Measurements from ENCODE around the gene HJURP.

The HJURP gene

DNA sequence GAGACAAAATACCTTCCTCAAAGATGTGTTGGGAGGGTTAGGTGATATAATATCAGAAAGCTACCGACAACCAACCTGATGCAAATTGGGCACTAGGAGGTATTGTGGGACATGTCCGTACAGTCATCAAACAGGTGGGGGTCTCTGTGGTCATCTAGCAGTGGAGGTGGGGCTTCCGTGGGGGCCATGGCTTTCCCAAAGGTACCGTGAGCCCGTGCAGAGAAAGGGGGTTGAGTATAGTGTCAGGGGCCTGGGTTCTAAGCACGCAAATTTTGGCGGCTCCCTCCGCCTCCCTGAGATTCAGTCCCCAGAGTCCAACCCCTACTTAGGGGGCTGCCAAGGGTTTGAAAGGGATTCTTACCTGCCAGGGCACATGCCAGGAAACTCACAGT lies 32.6 kb downstream of the HJURP start:
- in situ Hi-C loops (cut with HindIII; ENCODE audit: low pct_unique_long_range_greater_than_20kb, low sequenced_read_pairs) = no loop called here
- DNase-seq (ENCODE audit: low read depth in 1 of 2, low spot score in 1 of 2) = no peak
- no peak for TF ChIP-seq JUND (IDR thresholded peaks at IDR 0.05; ENCODE audit: low read depth)

DNA sequence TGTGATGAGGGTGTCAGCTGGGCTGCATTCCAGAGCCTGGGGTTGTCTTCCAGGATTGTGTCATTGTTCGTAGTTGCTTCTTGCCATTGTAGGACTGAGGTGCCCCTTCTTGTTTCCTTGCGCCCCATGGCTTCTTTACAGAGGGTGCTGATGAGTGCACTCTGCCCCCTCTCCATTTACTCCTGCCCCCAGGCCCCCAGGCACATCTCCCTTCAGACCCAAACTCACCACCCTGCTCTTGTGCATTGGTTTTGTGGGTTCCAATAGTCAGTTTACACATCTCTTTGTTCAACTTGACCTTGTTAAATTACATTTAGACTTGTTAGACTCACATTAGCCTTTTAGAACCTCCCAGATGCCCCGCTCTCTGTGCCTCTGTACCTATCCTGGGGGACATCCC lies 33.1 kb downstream of the HJURP start:
- in situ Hi-C loops (cut with HindIII; ENCODE audit: low pct_unique_long_range_greater_than_20kb, low sequenced_read_pairs) = no loop called here
- TF ChIP-seq JUND (IDR thresholded peaks at IDR 0.05; ENCODE audit: low read depth) = no peak
- no peak for DNase-seq (ENCODE audit: low read depth in 1 of 2, low spot score in 1 of 2)

DNA sequence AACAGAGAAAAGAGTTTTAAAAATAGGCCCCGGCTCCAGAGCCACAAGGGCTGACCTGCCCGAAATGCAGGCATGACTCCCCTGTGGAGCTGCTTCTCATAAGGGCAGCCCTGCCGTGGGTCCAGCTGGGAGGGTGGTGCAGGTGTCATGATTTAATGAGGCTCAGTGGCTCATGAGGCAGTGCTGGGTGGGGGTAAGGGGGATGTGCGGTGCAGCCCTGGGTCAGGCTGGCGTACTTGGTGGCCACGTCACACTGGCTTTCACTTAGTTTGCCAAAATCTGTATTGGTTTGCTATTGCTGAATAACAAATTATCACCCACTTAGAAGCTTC lies 33.6 kb downstream of the HJURP start:
- no peak for DNase-seq (ENCODE audit: low read depth in 1 of 2, low spot score in 1 of 2)
- no peak for TF ChIP-seq JUND (IDR thresholded peaks at IDR 0.05; ENCODE audit: low read depth)
- in situ Hi-C loops (cut with HindIII; ENCODE audit: low pct_unique_long_range_greater_than_20kb, low sequenced_read_pairs) = no loop called here

DNA sequence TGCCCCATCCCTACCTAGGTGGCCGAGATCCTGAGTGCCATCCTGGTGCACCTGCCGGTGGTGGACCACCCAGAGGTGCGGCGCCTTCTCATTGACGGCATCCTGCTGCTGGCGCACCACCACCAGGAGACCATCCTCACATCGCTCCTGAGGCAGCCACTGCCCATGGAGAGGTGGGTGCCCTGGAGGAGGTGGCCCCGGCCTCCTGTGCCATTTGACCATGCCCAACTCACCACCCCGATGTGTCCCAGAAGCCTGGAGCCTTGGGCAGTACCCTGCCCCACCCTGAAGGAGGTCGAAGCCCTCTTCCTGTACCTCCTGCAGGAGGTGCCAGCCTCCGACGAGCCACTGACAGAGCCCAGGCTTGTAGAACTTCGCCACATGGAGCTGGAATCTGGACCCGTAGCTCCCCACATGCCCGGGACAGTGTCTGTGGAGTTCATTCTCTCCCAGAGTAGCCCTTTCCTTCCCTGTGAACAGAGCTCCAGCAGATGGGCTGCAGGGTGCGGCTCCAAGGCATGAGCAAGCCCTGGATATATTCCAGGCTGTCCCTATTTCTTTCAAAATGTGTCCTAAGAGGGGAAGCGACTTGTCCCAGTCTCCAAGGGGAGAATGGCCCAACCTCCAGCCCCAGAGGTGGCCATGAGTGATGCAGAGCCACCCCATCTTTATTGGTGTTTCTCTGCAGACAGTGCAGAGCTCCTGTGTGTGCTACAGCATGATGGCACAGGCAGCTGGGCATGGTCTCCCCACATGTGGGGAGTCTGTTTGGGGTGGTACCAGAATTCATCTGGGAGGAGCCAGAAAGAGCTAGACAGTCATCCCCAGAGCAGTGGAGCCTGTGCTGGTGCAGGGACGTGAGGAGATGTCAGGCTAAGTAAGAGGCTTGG lies 34.2 kb downstream of the HJURP start:
- no peak for DNase-seq (ENCODE audit: low read depth in 1 of 2, low spot score in 1 of 2)
- in situ Hi-C loops (cut with HindIII; ENCODE audit: low pct_unique_long_range_greater_than_20kb, low sequenced_read_pairs) = no loop called here
- TF ChIP-seq JUND (IDR thresholded peaks at IDR 0.05; ENCODE audit: low read depth) = no peak

DNA sequence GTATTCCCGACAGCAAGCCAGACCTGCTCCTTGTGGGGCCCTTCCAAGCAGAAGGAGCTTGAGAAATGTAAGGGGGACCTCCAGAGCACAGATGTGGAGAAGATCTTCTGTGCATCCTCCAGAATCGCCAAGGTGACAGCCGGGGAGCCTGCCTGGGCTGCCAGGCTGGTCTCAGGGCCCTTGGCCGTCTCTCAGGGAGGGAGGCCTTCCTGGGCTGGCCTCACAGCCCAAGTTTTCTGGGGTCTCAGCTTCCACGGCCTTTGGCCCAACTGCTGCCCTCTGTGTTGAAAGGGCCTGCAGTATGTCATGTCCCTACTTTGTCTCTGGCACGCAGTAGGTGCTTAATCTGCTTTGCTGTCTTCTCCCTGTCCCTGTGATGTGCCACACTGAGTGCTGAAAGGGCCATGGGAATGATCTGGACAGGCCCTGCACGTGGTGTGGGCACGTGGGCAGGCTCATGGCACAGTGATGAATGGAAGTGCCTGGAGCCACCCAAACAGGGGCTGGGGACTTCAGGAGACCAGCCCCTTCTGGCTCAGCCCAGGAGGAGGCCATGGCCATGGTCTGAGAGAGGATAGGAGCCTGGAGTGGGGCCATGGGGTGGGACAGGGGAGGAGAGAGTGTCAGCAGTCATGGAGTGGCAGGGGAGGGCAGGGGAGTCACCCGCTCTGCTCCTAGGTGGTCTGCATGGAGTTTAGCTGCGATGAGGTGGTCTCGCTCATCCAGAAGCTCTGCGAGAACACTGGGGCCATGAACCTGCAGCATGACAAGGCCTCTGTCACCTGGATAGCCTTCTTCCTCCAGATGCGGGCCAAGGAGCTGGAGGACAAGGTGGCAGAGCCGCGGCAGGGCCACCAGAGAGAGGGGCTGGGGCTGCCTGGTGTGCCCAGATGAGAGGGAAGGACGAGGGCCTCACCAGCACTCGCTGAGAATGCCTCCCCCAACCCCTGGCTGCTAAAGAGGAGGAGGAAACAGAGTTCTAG lies 35.4 kb downstream of the HJURP start:
- in situ Hi-C loops (cut with HindIII; ENCODE audit: low pct_unique_long_range_greater_than_20kb, low sequenced_read_pairs) = no loop called here
- DNase-seq (ENCODE audit: low read depth in 1 of 2, low spot score in 1 of 2) = no peak
- no peak for TF ChIP-seq JUND (IDR thresholded peaks at IDR 0.05; ENCODE audit: low read depth)

DNA sequence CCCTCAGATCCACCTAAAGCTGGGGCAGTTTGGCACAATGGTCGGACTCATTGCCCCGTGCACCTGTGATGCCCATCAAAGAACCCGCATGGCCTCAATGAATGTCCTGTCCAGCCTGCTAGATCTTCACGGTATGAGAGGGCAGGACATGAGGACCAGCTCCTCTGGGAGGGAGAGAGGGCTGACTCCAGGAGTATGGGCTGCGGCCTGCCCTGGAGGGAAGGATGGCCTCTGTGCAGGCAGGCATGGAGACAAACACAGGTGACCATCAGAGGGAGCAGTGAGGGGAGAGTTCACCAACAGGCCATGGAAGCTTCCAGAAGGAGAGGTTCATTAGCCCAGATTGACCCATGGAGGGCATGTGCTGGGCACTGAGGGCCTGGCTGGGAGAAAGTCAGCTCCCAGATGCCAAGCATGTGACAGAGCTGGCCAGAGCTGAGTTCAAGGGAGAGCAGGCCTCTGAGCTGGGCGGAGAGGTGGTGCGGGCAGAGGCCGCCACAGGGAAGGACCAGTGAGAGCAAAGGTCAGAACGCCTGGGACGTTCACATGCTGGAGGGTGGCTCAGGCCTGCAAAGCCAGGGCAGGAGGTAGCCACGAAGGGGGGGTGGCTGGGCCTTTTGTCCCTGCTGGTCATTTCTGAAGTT lies 36.2 kb downstream of the HJURP start:
- no peak for TF ChIP-seq JUND (IDR thresholded peaks at IDR 0.05; ENCODE audit: low read depth)
- no peak for DNase-seq (ENCODE audit: low read depth in 1 of 2, low spot score in 1 of 2)
- in situ Hi-C loops (cut with HindIII; ENCODE audit: low pct_unique_long_range_greater_than_20kb, low sequenced_read_pairs) = no loop called here

DNA sequence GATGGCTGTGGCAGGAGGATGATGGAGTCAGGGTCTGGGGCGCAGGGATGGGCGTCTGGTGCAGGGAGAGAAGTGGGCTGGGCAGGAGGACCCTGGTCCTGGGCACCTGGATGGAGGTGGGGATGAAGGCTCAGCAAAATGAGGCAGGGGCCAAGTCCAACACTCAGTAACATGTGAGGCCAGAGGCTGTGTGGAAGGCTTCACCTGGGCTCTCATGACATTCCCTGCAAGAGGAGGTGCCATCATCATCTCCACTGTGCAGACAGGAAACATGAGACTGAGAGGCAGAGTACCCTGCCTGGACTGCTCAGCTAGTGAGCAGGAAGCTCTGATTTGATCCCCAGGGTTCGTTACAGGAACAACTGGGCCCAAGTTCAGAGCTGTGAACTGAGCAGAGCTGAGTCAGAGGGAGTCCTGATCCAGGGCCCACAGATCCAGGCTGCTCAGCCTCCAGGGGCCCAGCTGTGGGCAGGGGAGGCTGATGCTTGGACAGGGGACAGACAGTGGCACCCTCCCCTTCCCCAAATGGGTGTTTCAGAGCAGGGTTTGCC lies 36.9 kb downstream of the HJURP start:
- TF ChIP-seq JUND (IDR thresholded peaks at IDR 0.05; ENCODE audit: low read depth) = no peak
- in situ Hi-C loops (cut with HindIII; ENCODE audit: low pct_unique_long_range_greater_than_20kb, low sequenced_read_pairs) = no loop called here

DNA sequence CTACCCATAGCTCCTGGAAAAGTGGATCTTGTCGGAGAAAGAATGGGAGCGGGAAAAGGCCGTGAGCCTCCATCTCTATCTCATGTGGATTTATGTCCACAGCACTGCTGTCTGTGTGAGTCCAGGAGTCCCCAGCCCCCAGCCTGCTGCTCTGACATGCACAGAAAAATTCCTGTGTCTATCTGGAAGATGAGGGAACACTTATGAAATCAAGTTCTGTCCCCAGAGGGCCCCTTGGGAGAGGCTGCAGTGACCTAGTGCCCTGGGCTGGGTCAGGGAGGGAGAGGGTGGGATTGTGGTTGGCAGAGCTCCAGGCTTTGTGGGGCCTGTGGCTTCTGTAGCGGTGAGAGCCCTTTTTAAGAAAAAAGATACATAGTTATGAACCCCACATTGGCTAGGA lies 37.6 kb downstream of the HJURP start:
- TF ChIP-seq JUND (IDR thresholded peaks at IDR 0.05; ENCODE audit: low read depth) = no peak
- no peak for DNase-seq (ENCODE audit: low read depth in 1 of 2, low spot score in 1 of 2)
- in situ Hi-C loops (cut with HindIII; ENCODE audit: low pct_unique_long_range_greater_than_20kb, low sequenced_read_pairs) = no loop called here

More for the DNA sequence above, 36.9 kb downstream of the HJURP start:
- no peak for DNase-seq (ENCODE audit: low read depth in 1 of 2, low spot score in 1 of 2)

DNA sequence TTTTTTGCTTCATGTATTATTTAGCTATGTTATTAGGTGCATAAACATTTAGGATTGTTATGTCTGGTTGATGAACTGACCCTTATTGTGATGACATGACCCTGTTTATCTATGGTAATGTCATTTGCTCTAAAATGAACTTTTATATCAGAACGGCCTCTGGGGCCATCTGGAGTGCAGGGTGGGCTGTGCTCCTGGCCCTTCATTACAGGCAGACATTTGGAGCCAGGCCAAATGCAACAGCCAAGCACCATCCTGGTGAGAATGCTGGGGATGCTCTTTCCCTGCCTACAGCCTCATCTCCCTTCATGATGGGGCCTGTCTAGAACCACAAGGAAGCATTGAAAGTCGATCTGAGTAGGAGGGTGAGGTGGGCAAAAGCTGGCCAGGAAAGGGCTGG lies 38.0 kb downstream of the HJURP start:
- no peak for DNase-seq (ENCODE audit: low read depth in 1 of 2, low spot score in 1 of 2)
- in situ Hi-C loops (cut with HindIII; ENCODE audit: low pct_unique_long_range_greater_than_20kb, low sequenced_read_pairs) = no loop called here
- TF ChIP-seq JUND (IDR thresholded peaks at IDR 0.05; ENCODE audit: low read depth) = no peak

DNA sequence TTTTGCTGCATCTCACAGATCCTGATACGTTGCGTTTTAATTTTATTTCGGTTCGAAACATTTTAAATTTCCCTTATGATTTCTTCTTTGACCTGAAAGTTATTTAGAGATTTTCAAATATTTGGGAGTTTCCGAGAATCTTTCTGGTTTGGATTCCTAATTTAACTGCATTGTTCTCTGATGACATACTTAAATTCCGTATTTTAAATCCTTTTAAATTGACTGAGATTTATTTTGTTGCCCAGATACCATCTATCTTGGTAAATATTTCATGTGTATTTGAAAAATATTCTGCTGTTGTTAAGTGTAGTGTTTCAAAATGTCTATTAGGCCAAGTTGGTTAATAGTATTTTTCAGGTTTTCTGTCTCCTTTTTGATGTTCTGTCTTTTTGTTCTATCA lies 38.5 kb downstream of the HJURP start:
- no peak for DNase-seq (ENCODE audit: low read depth in 1 of 2, low spot score in 1 of 2)
- in situ Hi-C loops (cut with HindIII; ENCODE audit: low pct_unique_long_range_greater_than_20kb, low sequenced_read_pairs) = no loop called here
- no peak for TF ChIP-seq JUND (IDR thresholded peaks at IDR 0.05; ENCODE audit: low read depth)

DNA sequence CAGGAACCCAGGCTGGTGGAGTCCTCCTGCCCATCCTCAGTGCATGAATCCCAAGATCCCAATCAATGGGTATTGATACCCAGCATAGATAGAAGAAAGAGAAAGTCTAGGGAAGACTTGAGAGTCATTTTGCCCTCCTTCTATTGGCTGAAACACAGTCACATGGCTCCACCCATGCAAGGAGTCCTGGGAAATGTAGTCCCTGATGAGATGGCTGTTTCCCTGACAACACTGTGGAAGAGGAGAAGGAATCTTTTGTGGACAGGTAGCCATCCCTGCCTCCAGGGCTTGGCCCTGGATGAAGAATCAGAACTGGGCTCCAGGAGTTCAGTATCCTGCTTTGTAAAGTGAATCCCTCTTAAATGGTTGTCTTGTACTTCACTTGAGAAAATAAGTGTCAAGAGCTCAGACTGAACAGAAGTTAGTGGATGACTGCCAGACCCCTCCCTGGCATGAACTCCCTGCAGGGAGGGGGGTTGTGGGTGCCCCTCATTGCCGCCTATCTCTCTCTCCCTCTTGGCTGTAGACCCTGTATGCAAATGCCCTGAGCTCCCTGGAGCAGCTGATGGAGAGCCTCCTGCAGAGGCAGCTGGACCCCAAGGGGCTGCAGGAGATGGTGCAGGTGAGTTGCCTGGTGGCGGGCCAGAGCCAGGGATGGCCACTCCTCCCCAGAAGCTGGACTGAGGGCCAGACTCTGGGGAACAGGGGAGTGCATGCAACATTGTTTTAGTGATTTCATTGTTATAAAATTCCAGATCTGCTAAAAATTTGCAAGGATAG lies 40.1 kb downstream of the HJURP start:
- peak in 1 of 2 experiments; percentile 26 for DNase-seq (ENCODE audit: low read depth in 1 of 2, low spot score in 1 of 2)
- in situ Hi-C loops (cut with HindIII; ENCODE audit: low pct_unique_long_range_greater_than_20kb, low sequenced_read_pairs) = no loop called here
- no peak for TF ChIP-seq JUND (IDR thresholded peaks at IDR 0.05; ENCODE audit: low read depth)

Data from T47D (cell line).